Caki2 (cell line): ENCODE data around the gene ADCY10. TPM values are rescaled to one million over a fixed set of nuclear protein-coding genes. Genes with fewer than 3 reads are reported as not detected.
"Not testable (repeated sequence)": the region's sequence is repeated elsewhere in the genome, so short reads cannot be mapped to it uniquely, and the experiment has no call there.

Experiments
- DNase-seq: peaks from one replicate; pipeline ENCODE4 v3.0.0-alpha.2; 2015; ENCODE audit warnings: low read depth
- in situ Hi-C: cut with HindIII; loops from 2 replicates; pipeline ENCODE4 v1.10.0; 2016; ENCODE audit warnings: low sequenced_read_pairs, low pct_unique_long_range_greater_than_20kb, mixed read lengths
- total RNA-seq: library from RNA; depleted of rRNA; stranded (reverse); fragments of >200 nt; shearing (Covaris generic); gene quantifications from 2 replicates; pipeline ENCODE4 v1.2.3, GENCODE V29; 2014; ENCODE audit warnings: low replicate concordance

ADCY10 gene
- total RNA-seq, 1 experiment from 2014 or later = 0.20 TPM

DNA sequence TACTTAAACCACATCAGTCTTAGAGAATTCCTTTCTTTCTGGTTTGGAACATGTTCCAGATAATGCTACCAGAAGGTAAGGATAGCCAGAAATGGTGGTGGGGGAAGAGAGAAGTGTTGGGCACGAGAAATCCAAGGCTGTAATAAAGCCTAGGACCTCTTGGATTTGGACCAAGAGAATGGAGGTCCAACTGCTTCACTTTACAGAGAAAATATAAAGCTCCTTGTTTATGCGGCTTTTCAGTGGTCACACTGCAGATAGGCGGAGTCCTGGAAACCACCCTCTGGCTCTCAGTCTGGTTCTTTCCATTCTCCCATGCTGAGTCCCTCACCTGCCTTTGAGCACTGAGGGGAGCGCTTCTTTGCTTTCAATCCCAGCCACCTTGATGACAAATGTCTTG is 87.8 kb downstream of the ADCY10 start:
- DNase-seq = no peak
- in situ Hi-C loops = no loop called here

DNA sequence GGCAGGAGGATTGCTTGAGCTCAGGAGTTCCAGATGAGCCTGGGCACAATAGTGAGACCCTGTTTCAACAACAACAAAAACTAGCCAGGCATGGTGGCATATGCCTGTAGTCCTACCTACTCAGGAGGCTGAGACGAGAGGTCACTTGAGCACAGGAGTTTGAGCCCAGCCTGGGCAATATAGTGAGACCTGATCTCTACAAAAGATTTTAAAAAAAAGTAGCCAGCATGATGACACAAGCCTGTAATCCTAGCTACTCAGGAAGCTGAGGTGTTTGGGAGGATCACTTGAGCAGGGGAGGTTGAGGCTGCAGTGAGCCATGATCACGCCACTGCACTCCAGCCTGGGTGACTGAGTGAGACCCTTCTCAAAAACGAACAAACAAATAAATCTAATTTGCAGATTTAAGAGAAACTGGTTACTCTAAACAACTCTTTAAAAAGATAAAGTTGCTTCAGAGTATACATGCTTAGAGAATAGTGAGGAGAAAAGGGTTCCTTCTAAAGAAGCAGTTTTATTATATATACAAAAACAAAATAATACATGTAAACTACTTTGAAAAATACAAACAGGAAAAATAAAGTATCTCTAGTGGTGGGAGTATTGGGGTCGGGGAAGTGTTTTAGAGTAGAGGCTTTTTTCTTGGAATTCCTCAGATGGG is 88.4 kb downstream of the ADCY10 start:
- DNase-seq = no peak
- in situ Hi-C loops = no loop called here

DNA sequence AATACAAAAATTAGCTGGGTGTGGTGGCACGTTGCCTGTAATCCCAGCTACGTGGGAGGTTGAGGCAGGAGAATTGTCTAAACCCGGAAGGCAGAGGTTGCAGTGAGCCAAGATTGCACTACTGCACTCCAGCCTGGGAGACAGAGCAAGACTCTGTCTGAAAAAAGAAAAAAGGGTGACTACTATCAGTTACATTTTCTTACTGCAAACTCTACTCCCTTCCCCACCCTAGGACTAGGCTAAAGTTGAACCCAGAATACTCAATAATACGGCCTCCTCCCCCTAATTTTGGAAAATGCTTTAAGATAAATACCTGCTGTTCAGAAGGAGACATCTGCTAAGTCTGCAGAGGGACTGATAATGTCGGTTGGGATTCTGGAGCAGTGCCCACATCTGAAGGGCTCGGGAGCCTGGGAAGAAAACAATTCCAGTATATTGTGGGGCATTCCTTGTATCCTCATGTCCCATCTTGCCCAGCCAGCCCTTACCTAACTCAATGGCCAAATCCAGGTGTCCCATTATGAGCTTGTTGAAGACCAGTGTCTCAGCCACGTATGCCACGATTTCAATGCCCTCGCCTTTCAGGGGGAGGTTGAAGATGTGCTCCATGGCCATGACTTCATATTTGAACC is 89.7 kb downstream of the ADCY10 start:
- in situ Hi-C loops = no loop called here
- no peak for DNase-seq

DNA sequence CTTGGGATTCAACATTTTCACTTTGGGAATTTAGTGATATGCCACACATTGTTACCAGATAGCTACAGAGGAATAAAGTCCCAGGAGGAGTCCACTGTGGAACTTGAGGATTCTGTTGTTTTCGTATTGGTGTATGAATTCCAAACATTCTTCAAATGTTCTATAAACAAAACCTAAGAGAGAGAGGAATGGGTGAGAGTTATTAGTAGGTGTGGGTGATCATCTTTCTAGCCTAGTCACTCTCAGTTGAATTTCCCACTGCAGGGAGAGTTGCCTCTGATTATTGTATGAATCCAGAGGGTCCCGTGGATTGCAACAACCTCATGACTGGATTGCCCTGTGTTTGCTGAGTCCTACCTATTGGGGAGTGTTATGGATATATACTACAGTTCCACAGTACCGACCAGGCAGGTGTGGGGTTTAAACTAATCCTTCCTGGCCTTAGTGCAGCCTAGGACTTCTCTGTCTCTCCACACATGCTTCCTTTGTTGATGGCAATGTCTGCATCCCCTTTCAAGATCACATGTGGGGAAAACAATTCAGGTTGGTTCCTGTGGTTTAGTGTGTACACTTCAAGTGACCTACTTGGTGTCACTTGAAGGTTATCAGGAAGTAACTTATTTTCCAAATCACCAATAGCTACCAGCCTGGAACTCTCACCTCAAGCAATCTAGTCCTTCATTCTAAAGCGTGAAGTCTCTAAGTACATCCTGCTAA is 91.8 kb downstream of the ADCY10 start:
- in situ Hi-C loops = no loop called here
- DNase-seq = peak; percentile 55

DNA sequence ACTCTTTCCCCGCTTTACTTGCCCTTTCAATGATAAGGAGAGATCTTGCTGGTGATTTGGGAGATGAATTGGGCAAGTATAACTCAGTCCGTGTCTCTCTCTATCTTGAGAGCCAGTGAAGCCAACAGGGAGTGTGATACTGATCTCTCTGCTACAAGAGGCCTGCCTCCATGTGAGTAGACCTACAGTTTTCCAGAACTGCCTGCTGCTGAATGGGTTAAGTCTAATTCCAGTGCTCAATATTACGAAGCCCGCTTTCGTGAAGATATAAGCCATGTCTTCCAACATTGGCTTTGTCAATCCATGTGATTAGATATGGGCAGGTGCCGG is 92.6 kb downstream of the ADCY10 start:
- in situ Hi-C loops = no loop called here
- peak; percentile 28 for DNase-seq

DNA sequence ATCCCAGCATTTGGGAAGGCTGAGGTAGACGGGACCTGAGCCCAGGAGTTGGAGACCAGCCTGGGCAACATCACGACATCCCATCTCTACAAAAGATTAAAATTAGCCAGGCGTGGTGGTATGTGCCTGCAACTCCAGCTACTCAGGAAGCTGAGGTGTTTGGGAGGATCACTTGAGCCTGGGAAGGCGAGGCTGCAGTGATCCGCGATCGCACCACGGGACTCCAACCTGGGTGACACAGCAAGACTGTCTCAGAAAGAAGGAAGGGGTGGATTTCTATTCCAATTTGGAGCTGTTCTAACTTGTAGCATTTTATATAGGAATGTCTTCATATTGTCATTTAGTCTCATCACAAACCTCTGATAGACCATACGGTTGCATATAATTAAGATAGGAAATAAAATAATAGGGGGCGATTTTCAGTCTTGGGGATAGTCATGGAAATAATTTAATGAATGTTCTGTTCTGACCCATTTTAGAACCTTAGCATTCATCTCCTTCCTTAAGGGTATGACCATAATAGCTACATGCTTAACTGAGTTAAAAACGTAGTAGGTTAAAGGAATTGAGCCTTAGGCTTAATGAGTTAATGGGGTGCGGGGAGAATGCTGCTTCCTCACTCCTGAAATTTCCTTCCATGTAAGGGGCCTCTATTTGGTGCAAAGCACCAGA is 93.1 kb downstream of the ADCY10 start:
- in situ Hi-C loops = no loop called here
- DNase-seq = peak; percentile 68

DNA sequence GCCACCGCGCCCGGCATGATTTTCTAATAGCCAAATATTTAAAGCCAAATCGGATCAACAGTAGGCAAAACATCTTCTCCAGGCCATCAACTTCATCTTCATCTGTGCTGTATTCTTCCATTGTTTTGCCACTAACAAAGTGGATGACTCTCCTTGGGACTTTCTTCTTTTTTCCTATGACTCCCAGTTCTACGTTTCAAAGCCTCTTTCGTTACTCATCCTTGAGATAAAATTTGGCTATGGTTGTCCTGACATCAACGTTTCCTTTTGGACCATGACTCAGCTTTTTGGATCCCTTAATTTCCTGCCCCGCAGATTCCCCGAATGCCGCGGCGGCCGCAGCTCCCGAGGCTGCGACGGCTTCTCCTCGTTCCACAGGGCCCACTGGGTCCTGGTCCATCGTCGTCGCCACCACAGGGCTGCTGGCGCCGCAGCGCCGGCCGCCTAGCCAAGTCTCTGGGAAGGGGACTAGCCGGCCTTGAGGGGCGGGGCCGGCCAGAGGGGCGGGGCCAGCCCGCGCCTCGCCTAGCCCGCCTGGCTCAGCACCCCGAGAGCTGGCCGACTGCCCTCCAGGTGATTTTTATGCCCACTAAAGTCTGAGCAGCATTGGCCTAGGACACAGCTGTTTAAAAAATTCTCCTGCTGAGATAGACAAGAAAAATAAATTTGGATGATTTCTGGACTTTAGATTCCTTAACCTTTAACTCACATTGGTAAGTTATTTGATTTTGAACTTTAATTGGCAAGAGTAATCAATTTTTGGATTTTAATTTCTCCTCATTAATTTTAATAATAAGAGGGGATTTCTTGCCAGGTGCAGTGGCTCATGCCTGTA is 93.9 kb downstream of the ADCY10 start:
- in situ Hi-C loops = no loop called here
- peak; percentile 94 for DNase-seq

DNA sequence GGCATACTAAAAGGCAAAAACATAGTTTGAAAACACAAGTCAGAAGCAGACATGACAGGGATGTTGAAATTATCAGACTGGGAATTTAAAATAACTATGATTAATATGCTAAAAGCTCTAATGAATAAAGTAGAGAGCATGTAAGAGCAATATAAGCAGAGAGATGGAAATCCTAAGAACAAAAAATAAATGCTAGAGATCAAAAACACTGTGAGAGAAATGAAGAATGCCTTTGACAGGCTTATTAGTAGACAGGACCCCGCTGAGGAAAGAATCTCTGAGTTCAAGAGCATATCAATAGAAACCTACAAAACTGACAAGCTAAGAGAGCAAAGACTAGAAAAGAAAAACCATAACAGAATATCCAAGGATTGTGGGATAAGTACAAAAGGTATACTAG is 98.3 kb downstream of the ADCY10 start:
- no peak for DNase-seq
- in situ Hi-C loops = no loop called here

DNA sequence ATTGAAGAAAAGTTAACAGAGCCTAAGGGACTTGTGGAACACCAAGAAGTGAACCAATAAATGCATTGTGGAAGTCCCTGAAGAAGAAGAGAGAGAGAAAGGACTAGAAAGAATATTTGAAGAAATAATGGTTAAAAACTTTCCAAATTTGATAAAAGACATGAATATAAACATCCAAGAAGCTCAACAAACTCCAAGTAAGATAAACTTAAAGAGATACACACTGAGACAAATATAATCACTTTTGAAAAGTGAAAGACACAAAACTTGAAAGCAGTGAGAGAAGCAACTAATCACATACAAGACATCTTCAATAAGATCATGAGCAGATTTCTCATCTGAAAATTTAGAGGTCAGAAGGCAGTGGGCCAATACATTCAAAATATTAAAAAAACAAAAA is 101.0 kb downstream of the ADCY10 start:
- in situ Hi-C loops = no loop called here
- no peak for DNase-seq

DNA sequence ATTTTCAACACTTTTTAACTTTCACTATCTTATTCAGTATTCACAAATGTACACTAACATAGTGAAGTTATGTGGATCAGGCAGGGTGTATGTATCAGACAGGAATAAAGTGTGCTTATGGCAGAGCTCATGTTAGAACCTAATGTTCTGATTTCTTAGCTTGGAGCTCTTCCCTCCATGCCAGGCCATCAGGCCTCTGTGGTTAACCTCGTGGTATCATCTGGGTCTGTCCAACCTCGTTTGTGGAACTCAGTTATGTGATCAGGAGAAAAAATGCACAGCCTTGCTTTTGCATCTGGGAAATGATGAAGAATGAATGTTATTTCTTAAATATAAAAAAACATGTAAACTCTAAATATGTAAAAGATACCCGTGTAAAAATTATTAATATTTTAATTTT is 105.2 kb downstream of the ADCY10 start:
- DNase-seq = no peak
- in situ Hi-C loops = no loop called here

DNA sequence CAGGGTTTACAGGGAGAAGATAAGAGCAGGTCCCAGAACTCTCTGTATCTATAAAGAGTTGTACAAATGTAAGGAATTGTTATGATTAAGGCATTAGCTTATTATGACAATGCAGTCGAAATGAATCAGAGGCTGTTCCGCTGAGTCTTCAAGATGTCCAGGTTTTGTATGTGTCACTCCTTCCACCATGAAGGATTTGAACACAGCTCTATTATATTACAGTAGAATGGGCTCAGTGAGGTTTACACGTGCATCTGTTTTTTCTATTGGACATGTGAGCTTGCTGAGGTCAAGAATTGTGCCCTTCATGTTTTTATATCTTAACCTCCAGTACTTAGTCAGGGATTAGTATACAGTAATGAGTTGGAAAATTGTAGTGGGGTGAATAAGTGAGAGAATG is 105.8 kb downstream of the ADCY10 start:
- in situ Hi-C loops = no loop called here
- no peak for DNase-seq

DNA sequence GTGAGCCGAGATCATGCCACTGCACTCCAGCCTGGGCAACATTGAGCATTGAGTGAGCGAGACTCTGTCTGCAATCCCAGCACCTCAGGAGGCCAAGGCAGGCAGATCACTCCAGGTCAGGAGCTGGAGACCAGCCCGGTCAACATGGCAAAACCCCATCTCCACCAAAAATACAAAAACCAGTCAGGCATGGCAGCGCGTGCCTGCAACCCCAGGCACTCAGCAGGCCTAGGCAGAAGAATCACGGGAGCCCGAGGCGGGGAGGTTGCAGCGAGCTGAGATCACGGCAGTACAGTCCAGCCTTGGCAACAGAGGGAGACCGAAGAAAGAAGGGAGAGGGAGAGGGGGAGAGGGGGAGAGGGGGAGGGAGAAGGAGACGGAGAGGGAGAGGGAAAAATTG is 107.3 kb downstream of the ADCY10 start:
- DNase-seq, in situ Hi-C loops: not testable (repeated sequence)

DNA sequence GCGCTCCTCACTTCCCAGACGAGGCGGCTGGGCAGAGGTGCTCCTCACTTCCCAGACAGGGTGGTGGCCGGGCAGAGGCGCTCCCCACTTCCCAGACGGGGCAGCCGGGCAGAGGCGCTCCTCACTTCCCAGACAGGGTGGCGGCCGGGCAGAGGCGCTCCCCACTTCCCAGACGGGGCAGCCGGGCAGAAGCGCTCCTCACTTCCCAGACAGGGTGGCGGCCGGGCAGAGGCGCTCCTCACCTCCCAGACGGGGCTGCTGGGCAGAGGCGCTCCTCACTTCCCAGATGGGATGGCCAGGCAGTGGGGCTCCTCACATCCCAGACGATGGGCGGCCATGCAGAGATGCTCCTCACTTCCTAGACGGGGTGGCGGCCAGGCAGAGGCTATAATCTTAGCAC is 107.7 kb downstream of the ADCY10 start:
- DNase-seq, in situ Hi-C loops: not testable (repeated sequence)

DNA sequence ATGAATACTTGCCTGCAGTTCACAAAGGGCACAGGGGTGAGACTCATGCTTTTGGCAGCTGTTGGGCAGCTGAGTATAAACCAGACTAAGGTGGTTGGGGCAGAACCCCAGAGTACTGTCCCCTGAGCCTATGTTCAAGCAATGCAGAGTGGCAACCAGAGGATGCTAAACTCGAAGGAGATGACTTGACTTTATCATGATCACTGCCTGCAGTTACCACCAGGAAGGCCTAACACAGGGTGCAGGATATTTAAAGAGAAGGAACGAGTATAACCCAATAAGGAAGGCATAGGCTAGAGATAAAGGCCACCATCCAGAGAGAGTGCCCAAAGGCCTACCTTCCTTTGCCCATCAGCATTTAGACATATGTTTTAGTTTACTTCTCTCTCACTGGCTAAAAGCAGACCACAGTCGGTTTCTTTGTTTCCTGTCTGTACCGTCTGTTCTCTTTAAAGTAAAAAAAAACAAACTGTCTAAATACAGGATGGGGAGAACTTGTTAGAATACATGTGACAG is 108.8 kb downstream of the ADCY10 start:
- in situ Hi-C loops = no loop called here
- no peak for DNase-seq

DNA sequence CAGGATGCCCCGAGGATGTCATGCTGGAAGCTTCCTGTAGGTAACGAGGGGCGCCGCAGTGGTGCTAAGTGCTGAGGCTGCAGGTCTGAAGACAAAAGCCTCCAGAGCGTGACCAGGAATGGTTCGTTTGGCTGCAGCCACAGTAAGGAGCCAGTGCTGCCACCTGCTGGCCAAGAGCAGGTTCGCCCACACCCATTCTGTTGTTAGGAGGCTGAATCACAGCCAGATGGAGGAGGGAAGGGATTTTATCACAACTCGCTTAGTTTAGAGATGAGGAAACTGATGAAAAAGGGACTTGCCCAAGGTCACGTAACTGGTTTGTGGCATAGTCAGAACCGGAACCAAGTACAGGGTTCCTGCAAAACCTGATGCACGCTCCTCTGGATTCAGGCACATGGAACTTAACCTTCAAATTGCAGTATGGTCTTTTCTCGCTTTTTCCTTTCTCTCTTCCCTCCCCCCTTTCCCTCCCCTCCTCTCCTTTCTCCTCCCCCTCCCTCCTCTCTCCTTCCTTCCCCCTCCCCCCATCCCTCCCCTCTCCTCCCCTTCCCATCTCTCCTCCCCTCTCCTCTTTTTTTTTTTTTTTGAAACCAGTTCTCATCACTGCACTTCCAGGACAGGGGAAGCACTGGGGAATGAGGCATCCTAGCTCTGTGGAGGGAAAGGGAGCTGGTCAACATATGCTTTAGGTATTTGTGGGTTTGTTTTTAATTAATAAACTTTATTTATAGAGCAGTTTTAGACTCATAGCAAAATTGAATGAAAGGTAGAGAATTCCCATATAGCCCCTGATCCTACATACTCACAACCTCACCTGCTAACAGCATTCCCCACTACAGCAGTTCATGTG is 110.4 kb downstream of the ADCY10 start:
- in situ Hi-C loops = no loop called here
- DNase-seq = peak; percentile 89

DNA sequence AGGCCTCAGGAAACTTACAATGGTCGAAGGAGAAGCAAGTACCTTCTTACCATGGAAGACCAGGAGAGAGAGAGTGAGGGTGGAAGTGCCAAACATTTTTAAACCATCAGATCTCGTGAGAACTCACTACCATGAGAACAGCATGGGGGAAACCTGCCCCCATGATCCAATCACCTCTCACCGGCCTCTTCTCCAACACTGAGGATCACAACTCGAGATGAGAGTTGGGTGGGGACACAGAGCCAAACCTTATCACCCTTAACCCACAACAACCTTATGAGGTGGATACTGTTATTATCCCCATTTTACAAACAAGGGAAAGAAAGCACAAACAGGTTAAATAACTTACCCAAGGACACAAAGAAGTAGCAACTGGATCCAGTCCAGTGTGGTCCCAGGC is 111.7 kb downstream of the ADCY10 start:
- DNase-seq = no peak
- in situ Hi-C loops = no loop called here

DNA sequence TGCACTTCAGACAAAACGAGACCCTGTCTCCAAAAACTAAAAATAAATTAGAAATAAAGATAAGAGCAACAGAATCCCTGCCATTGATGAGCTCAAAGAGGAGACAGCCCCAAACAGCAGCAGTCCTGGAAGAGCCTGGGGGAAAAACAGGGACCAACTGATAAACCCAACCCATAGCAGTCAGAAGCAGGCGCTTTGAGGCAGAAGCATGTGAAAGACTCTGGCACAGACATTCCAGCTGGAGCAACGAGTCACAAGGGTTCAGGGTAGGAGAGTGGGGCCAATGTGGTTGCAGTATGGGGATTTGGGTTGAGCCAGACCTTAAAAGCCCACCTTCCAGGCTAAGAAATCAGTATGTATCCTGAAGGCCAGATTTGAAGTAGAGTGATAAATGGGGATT is 113.7 kb downstream of the ADCY10 start:
- DNase-seq = no peak
- in situ Hi-C loops = no loop called here
